Measurements from ENCODE around the gene CCL21.
"Not testable (repeated sequence)": the region's sequence is repeated elsewhere in the genome, so short reads cannot be mapped to it uniquely, and the experiment has no call there.

CCL21 gene

GRCh38 chr9:34732886-34733285, 22.9 kb upstream of the CCL21 start:
- Histone ChIP-seq H3K36me3 (ENCODE audit: control insufficient read depth, insufficient read depth, low read length) (no peaks in the 10 kb centered on the region), H3K4me3 (ENCODE audit: insufficient read depth, low read depth, low read length) (no peak overlapping the region), H3K9me3 (ENCODE audit: control insufficient read depth, low read length) (no peaks in the 10 kb centered on the region), H3K27ac (ENCODE audit: insufficient read depth, low read depth, low read length, poor library complexity, severe bottlenecking) (no peak overlapping the region), H3K4me1 (ENCODE audit: control insufficient read depth, insufficient read depth, low read length) (no peaks in the 10 kb centered on the region), H3K27me3 (ENCODE audit: control insufficient read depth, insufficient read depth, low read length, poor library complexity, severe bottlenecking) (no peaks in the 10 kb centered on the region)
- 100% methylated on average over 1 of the region's 2 CpGs; no CpG with 5 or more reads in 1 of the 2 experiments for WGBS, 2 experiments

GRCh38 chr9:34732478-34732877, 22.5 kb upstream of the CCL21 start:
- Histone ChIP-seq H3K4me1 (ENCODE audit: control insufficient read depth, insufficient read depth, low read length) (no peaks in the 10 kb centered on the region), H3K4me3 (ENCODE audit: insufficient read depth, low read depth, low read length) (no peak overlapping the region), H3K36me3 (ENCODE audit: control insufficient read depth, insufficient read depth, low read length) (no peaks in the 10 kb centered on the region), H3K27ac (ENCODE audit: insufficient read depth, low read depth, low read length, poor library complexity, severe bottlenecking) (no peak overlapping the region), H3K9me3 (ENCODE audit: control insufficient read depth, low read length) (no peaks in the 10 kb centered on the region), H3K27me3 (ENCODE audit: control insufficient read depth, insufficient read depth, low read length, poor library complexity, severe bottlenecking) (no peaks in the 10 kb centered on the region)
- 91 to 92% methylated on average over 1 of the region's 1 CpG for WGBS, 2 experiments

- 93% methylated on average over 11 of the region's 11 CpGs for WGBS, 2 experiments
- no peaks in the 10 kb centered on the region for H3K9me3 ChIP-seq (ENCODE audit: control insufficient read depth, low read length)
- no peaks in the 10 kb centered on the region for H3K36me3 ChIP-seq (ENCODE audit: control insufficient read depth, insufficient read depth, low read length)
- no peaks in the 10 kb centered on the region for H3K27me3 ChIP-seq (ENCODE audit: control insufficient read depth, insufficient read depth, low read length, poor library complexity, severe bottlenecking)
- no peaks in the 10 kb centered on the region for H3K4me1 ChIP-seq (ENCODE audit: control insufficient read depth, insufficient read depth, low read length)
- H3K4me3 ChIP-seq (ENCODE audit: insufficient read depth, low read depth, low read length): no peak overlapping the region
- H3K27ac ChIP-seq (ENCODE audit: insufficient read depth, low read depth, low read length, poor library complexity, severe bottlenecking): no peak overlapping the region
Observed at GRCh38 chr9:34723141-34723540, 13.2 kb upstream of the CCL21 start.

GRCh38 chr9:34719769-34720025, 9.8 kb upstream of the CCL21 start:
- not testable (repeated sequence) for H3K4me1 ChIP-seq (ENCODE audit: control insufficient read depth, insufficient read depth, low read length); H3K4me3 ChIP-seq (ENCODE audit: insufficient read depth, low read depth, low read length); H3K9me3 ChIP-seq (ENCODE audit: control insufficient read depth, low read length); H3K27me3 ChIP-seq (ENCODE audit: control insufficient read depth, insufficient read depth, low read length, poor library complexity, severe bottlenecking); H3K27ac ChIP-seq (ENCODE audit: insufficient read depth, low read depth, low read length, poor library complexity, severe bottlenecking); H3K36me3 ChIP-seq (ENCODE audit: control insufficient read depth, insufficient read depth, low read length)

GRCh38 chr9:34719021-34719768, 9.3 kb upstream of the CCL21 start:
- no peak overlapping the region for H3K4me3 ChIP-seq (ENCODE audit: insufficient read depth, low read depth, low read length)
- 79 to 80% methylated on average over 8 of the region's 8 CpGs for WGBS, 2 experiments

GRCh38 chr9:34717996-34718614, 8.2 kb upstream of the CCL21 start:
- Histone ChIP-seq H3K4me3 (ENCODE audit: insufficient read depth, low read depth, low read length) (no peak overlapping the region), H3K27ac (ENCODE audit: insufficient read depth, low read depth, low read length, poor library complexity, severe bottlenecking) (no peak overlapping the region), H3K36me3 (ENCODE audit: control insufficient read depth, insufficient read depth, low read length) (no peaks in the 10 kb centered on the region), H3K27me3 (ENCODE audit: control insufficient read depth, insufficient read depth, low read length, poor library complexity, severe bottlenecking) (no peaks in the 10 kb centered on the region), H3K4me1 (ENCODE audit: control insufficient read depth, insufficient read depth, low read length) (no peaks in the 10 kb centered on the region), H3K9me3 (ENCODE audit: control insufficient read depth, low read length) (no peaks in the 10 kb centered on the region)
- 86 to 93% methylated on average over 3 of the region's 3 CpGs for WGBS, 2 experiments

More at GRCh38 chr9:34719021-34719768, 9.3 kb upstream of the CCL21 start:
- Histone ChIP-seq H3K36me3 (ENCODE audit: control insufficient read depth, insufficient read depth, low read length) (no peaks in the 10 kb centered on the region), H3K27me3 (ENCODE audit: control insufficient read depth, insufficient read depth, low read length, poor library complexity, severe bottlenecking) (no peaks in the 10 kb centered on the region), H3K27ac (ENCODE audit: insufficient read depth, low read depth, low read length, poor library complexity, severe bottlenecking) (no peak overlapping the region), H3K4me1 (ENCODE audit: control insufficient read depth, insufficient read depth, low read length) (no peaks in the 10 kb centered on the region), H3K9me3 (ENCODE audit: control insufficient read depth, low read length) (no peaks in the 10 kb centered on the region)

GRCh38 chr9:34716711-34717110, 6.8 kb upstream of the CCL21 start:
- WGBS, 2 experiments: 84 to 90% methylated on average over 4 of the region's 4 CpGs
- no peaks in the 10 kb centered on the region for H3K27me3 ChIP-seq (ENCODE audit: control insufficient read depth, insufficient read depth, low read length, poor library complexity, severe bottlenecking)
- no peaks in the 10 kb centered on the region for H3K36me3 ChIP-seq (ENCODE audit: control insufficient read depth, insufficient read depth, low read length)
- H3K4me3 ChIP-seq (ENCODE audit: insufficient read depth, low read depth, low read length): no peak overlapping the region
- H3K4me1 ChIP-seq (ENCODE audit: control insufficient read depth, insufficient read depth, low read length): no peaks in the 10 kb centered on the region
- H3K9me3 ChIP-seq (ENCODE audit: control insufficient read depth, low read length): no peaks in the 10 kb centered on the region
- no peak overlapping the region for H3K27ac ChIP-seq (ENCODE audit: insufficient read depth, low read depth, low read length, poor library complexity, severe bottlenecking)

GRCh38 chr9:34715639-34716215, 5.8 kb upstream of the CCL21 start:
- H3K27ac ChIP-seq (ENCODE audit: insufficient read depth, low read depth, low read length, poor library complexity, severe bottlenecking): no peak overlapping the region
- no peaks in the 10 kb centered on the region for H3K36me3 ChIP-seq (ENCODE audit: control insufficient read depth, insufficient read depth, low read length)
- no peaks in the 10 kb centered on the region for H3K9me3 ChIP-seq (ENCODE audit: control insufficient read depth, low read length)
- 92 to 95% methylated on average over 7 of the region's 7 CpGs for WGBS, 2 experiments
- no peaks in the 10 kb centered on the region for H3K4me1 ChIP-seq (ENCODE audit: control insufficient read depth, insufficient read depth, low read length)
- no peak overlapping the region for H3K4me3 ChIP-seq (ENCODE audit: insufficient read depth, low read depth, low read length)
- no peaks in the 10 kb centered on the region for H3K27me3 ChIP-seq (ENCODE audit: control insufficient read depth, insufficient read depth, low read length, poor library complexity, severe bottlenecking)

GRCh38 chr9:34714007-34714406, 4.1 kb upstream of the CCL21 start:
- Histone ChIP-seq H3K4me1 (ENCODE audit: control insufficient read depth, insufficient read depth, low read length) (no peaks in the 10 kb centered on the region), H3K27me3 (ENCODE audit: control insufficient read depth, insufficient read depth, low read length, poor library complexity, severe bottlenecking) (no peaks in the 10 kb centered on the region), H3K9me3 (ENCODE audit: control insufficient read depth, low read length) (no peaks in the 10 kb centered on the region), H3K27ac (ENCODE audit: insufficient read depth, low read depth, low read length, poor library complexity, severe bottlenecking) (no peak overlapping the region), H3K36me3 (ENCODE audit: control insufficient read depth, insufficient read depth, low read length) (no peaks in the 10 kb centered on the region), H3K4me3 (ENCODE audit: insufficient read depth, low read depth, low read length) (no peak overlapping the region)

- H3K27ac ChIP-seq (ENCODE audit: insufficient read depth, low read depth, low read length, poor library complexity, severe bottlenecking): no peak overlapping the region
- 71% methylated on average over 1 of the region's 1 CpG; no CpG with 5 or more reads in 1 of the 2 experiments for WGBS, 2 experiments
- H3K4me3 ChIP-seq (ENCODE audit: insufficient read depth, low read depth, low read length): no peak overlapping the region
- H3K4me1 ChIP-seq (ENCODE audit: control insufficient read depth, insufficient read depth, low read length): no peaks in the 10 kb centered on the region
- H3K27me3 ChIP-seq (ENCODE audit: control insufficient read depth, insufficient read depth, low read length, poor library complexity, severe bottlenecking): no peaks in the 10 kb centered on the region
- no peaks in the 10 kb centered on the region for H3K36me3 ChIP-seq (ENCODE audit: control insufficient read depth, insufficient read depth, low read length)
- no peaks in the 10 kb centered on the region for H3K9me3 ChIP-seq (ENCODE audit: control insufficient read depth, low read length)
Observed at GRCh38 chr9:34712140-34712539, 2.2 kb upstream of the CCL21 start.

All from ectodermal cell (in vitro differentiated cells).